Liver (tissue), 9 donors: ENCODE measurements around the gene CPA2. TPM values are rescaled to one million over a fixed set of nuclear protein-coding genes. Genes with fewer than 3 reads are reported as not detected.

Experiments
- DNase-seq: peaks from one replicate; pipeline ENCODE4 v3.0.0-alpha.2; 2017; ENCODE audit warnings: low spot score
- H3K27ac ChIP-seq, 2 donors: one replicate each; pipeline ENCODE4 v1.7.0; 2013; ENCODE audit warnings: inconsistent platforms in 2 of 2, low read length in 2 of 2, control low read depth in 1 of 2, low read depth in 1 of 2, mild to moderate bottlenecking in 1 of 2
- H3K27me3 ChIP-seq, 4 donors: one replicate each; pipeline versions ENCODE4 v1.6.1 to v1.7.0; 2013; ENCODE audit warnings: low read length in 3 of 4, inconsistent platforms in 1 of 4, mild to moderate bottlenecking in 1 of 4, moderate library complexity in 1 of 4; ENCODE audit not compliant: control insufficient read depth in 4 of 4, insufficient read depth in 4 of 4
- H3K36me3 ChIP-seq, 4 donors: one replicate each; pipeline versions ENCODE4 v1.6.1 to v1.7.0; 2013; ENCODE audit warnings: low read length in 3 of 4, mild to moderate bottlenecking in 3 of 4, low read depth in 1 of 4, moderate library complexity in 1 of 4; ENCODE audit not compliant: control insufficient read depth in 4 of 4, insufficient read depth in 3 of 4
- H3K4me1 ChIP-seq, 4 donors: one replicate each; pipeline versions ENCODE4 v1.6.1 to v1.7.0; 2013; ENCODE audit warnings: low read length in 3 of 4, mild to moderate bottlenecking in 3 of 4, moderate library complexity in 1 of 4; ENCODE audit not compliant: control insufficient read depth in 4 of 4, insufficient read depth in 4 of 4
- H3K4me3 ChIP-seq, 3 donors: one replicate each; pipeline versions ENCODE4 v1.6.1 to v1.7.0; 2013; ENCODE audit warnings: low read length in 3 of 3, control low read depth in 1 of 3, low read depth in 1 of 3, mild to moderate bottlenecking in 1 of 3
- H3K9ac ChIP-seq, 2 donors: one replicate each; pipeline ENCODE4 v1.7.0; 2013; ENCODE audit warnings: low read length in 2 of 2, mild to moderate bottlenecking in 2 of 2, moderate library complexity in 2 of 2, control low read depth in 1 of 2, low read depth in 1 of 2
- H3K9me3 ChIP-seq, 4 donors: one replicate each; pipeline versions ENCODE4 v1.6.1 to v1.7.0; 2013; ENCODE audit warnings: low read length in 3 of 4; ENCODE audit not compliant: control insufficient read depth in 4 of 4
- ATF3 ChIP-seq: IDR thresholded peaks from 2 replicates; pipeline ENCODE4 v1.6.1; 2016; ENCODE audit warnings: antibody characterized with exemption
- CTCF ChIP-seq: fragments of 150-350 bp; IDR thresholded peaks from 2 replicates; pipeline ENCODE4 v1.5.1; 2017; ENCODE audit warnings: improper control_type of control experiment, low read depth, low read length; ENCODE audit not compliant: missing input control
- FOXA1 ChIP-seq: IDR thresholded peaks from 2 replicates; pipeline ENCODE4 v1.6.1; 2016; ENCODE audit warnings: antibody characterized with exemption
- FOXA2 ChIP-seq: IDR thresholded peaks from 2 replicates; pipeline ENCODE4 v1.6.1; 2016; ENCODE audit warnings: antibody characterized with exemption
- GABPA ChIP-seq, 2 donors: IDR thresholded peaks in 1 of 2; conservative IDR thresholded peaks in 1 of 2; 2 replicates each; pipeline ENCODE4 v1.6.1; 2016; ENCODE audit warnings: antibody characterized with exemption in 2 of 2, mild to moderate bottlenecking in 1 of 2, moderate library complexity in 1 of 2
- HNF4A ChIP-seq, 2 donors: conservative IDR thresholded peaks; 2 replicates each; pipeline ENCODE4 v1.6.1; 2016; ENCODE audit warnings: antibody characterized with exemption in 2 of 2, mild to moderate bottlenecking in 2 of 2
- HNF4G ChIP-seq: IDR thresholded peaks from 2 replicates; pipeline ENCODE4 v1.6.1; 2016; ENCODE audit warnings: antibody characterized with exemption
- JUND ChIP-seq, 2 donors: IDR thresholded peaks; 2 replicates each; pipeline ENCODE4 v1.6.1; 2016; ENCODE audit warnings: antibody characterized with exemption in 2 of 2
- NR2F2 ChIP-seq: IDR thresholded peaks from 2 replicates; pipeline ENCODE4 v1.6.1; 2016; ENCODE audit warnings: antibody characterized with exemption
- RAD21 ChIP-seq, 2 donors: IDR thresholded peaks; 2 replicates each; pipeline ENCODE4 v1.6.1; 2016; ENCODE audit warnings: antibody characterized with exemption in 2 of 2, mild to moderate bottlenecking in 2 of 2
- REST ChIP-seq: IDR thresholded peaks from 2 replicates; pipeline ENCODE4 v1.6.1; 2016; ENCODE audit warnings: antibody characterized with exemption, mild to moderate bottlenecking
- RXRA ChIP-seq, 2 donors: IDR thresholded peaks; 2 replicates each; pipeline ENCODE4 v1.6.1; 2017 to 2018; ENCODE audit warnings: antibody characterized with exemption in 2 of 2, mild to moderate bottlenecking in 1 of 2
- TAF1 ChIP-seq: conservative IDR thresholded peaks from 2 replicates; pipeline ENCODE4 v1.6.1; 2016; ENCODE audit warnings: antibody characterized with exemption, mild to moderate bottlenecking
- YY1 ChIP-seq: IDR thresholded peaks from 2 replicates; pipeline ENCODE4 v1.6.1; 2016; ENCODE audit warnings: antibody characterized with exemption, mild to moderate bottlenecking
- ZBTB33 ChIP-seq: IDR thresholded peaks from 2 replicates; pipeline ENCODE4 v1.6.1; 2016; ENCODE audit warnings: antibody characterized with exemption
- WGBS: extraction: QIAGEN DNeasy Blood & Tissue Kit; methylation state at CpG from one replicate; pipeline ENCODE4 v1.1.7; 2013; 5-methylcytosine and 5-hydroxymethylcytosine counted together
- polyA plus RNA-seq, 2 donors: library from polyadenylated mRNA; stranded (reverse) in 1 of 2; unstranded in 1 of 2; fragments of 200-250 nt in 1 of 2; fragments of >200 nt in 1 of 2; fragmentation: Nextera tagmentation in 1 of 2; extraction: Ambion mirVana in 1 of 2; gene quantifications; one replicate each; pipeline versions ENCODE4 v1.2.1 to v1.2.3, GENCODE V29; 2013 to 2015
- total RNA-seq, 2 donors: library from RNA; depleted of rRNA; stranded (reverse); fragments of >200 nt; gene quantifications; one replicate each; pipeline ENCODE4 v1.2.3, GENCODE V29; 2014
- donor health status: healthy.
- donor health status: healthy.
- donor health status: healthy.
- donor health status: healthy.
- donor health status: healthy.

Gene CPA2
- total and polyA plus RNA-seq, 4 donors, result not detected

GRCh38 chr7:130219871-130220270 is 46.8 kb upstream of the CPA2 start:
- Histone ChIP-seq H3K9me3 (no peaks in the 10 kb centered on the region), H3K9ac (no peak overlapping the region), H3K4me1 (no peaks in the 10 kb centered on the region), H3K27ac (no peak overlapping the region), H3K36me3 (no peaks in the 10 kb centered on the region), H3K4me3 (no peak overlapping the region), H3K27me3 (no peaks in the 10 kb centered on the region)
- no peak for DNase-seq
- 83% methylated on average over 9 of the region's 9 CpGs for WGBS
- TF ChIP-seq RAD21 (IDR thresholded peaks at IDR 0.05), result no peak

- no peaks in the 10 kb centered on the region for H3K27me3 ChIP-seq
- H3K27ac ChIP-seq, result no peak overlapping the region
- no peaks in the 10 kb centered on the region for H3K4me1 ChIP-seq
- TF ChIP-seq FOXA1 (no peak), TAF1 (no peak), YY1 (no peak), RAD21 (IDR thresholded peaks at IDR 0.05) (no peak), FOXA2 (no peak), CTCF (no peak), ZBTB33 (no peak), RXRA (IDR thresholded peaks at IDR 0.05) (no peak), REST (no peak), JUND (IDR thresholded peaks at IDR 0.05) (no peak)
- 81% methylated on average over 4 of the region's 4 CpGs for WGBS
- H3K9ac ChIP-seq, result no peak overlapping the region
- H3K9me3 ChIP-seq, result no peaks in the 10 kb centered on the region
- DNase-seq, result no peak
- no peak overlapping the region for H3K4me3 ChIP-seq
- no peaks in the 10 kb centered on the region for H3K36me3 ChIP-seq
These were observed 44.9 kb upstream of the CPA2 start for GRCh38 chr7:130221746-130222145.

GRCh38 chr7:130223646-130224045 is 43.0 kb upstream of the CPA2 start:
- WGBS, result 42% methylated on average over 1 of the region's 1 CpG
- H3K27me3 ChIP-seq, result no peaks in the 10 kb centered on the region
- DNase-seq, result no peak
- TF ChIP-seq HNF4G, result no peak
- TF ChIP-seq NR2F2, result no peak
- no peak for TF ChIP-seq ATF3
- no peak for TF ChIP-seq HNF4A (conservative IDR thresholded peaks at IDR 0.05)
- no peak for TF ChIP-seq REST
- TF ChIP-seq ZBTB33, result no peak
- TF ChIP-seq GABPA (IDR thresholded peaks at IDR 0.05 in 1 of 2, conservative IDR thresholded peaks at IDR 0.05 in 1 of 2), result no peak
- TF ChIP-seq YY1, result no peak

More at GRCh38 chr7:130223646-130224045, 43.0 kb upstream of the CPA2 start:
- Histone ChIP-seq H3K4me3 (no peak overlapping the region), H3K9ac (no peak overlapping the region), H3K4me1 (no peaks in the 10 kb centered on the region), H3K9me3 (no peaks in the 10 kb centered on the region), H3K27ac (no peak overlapping the region), H3K36me3 (no peaks in the 10 kb centered on the region)
